UCSD-AML1 (cell line): Measurements from ENCODE around the gene SPSB1.

Source experiments
- DNase-seq: peaks from one replicate; lab custom pipeline; 2025; ENCODE audit not compliant: unreplicated experiment; lab: John Stamatoyannopoulos, UW

The SPSB1 gene

GRCh38 chr1:9292361-9293240 is at the start of gene SPSB1:
Gene SPSB1, plus strand, starts transcription at chr1:9292894. Its CDS starts 62,998 bp downstream, at chr1:9355892.
- peak; percentile 78 for DNase-seq

DNA sequence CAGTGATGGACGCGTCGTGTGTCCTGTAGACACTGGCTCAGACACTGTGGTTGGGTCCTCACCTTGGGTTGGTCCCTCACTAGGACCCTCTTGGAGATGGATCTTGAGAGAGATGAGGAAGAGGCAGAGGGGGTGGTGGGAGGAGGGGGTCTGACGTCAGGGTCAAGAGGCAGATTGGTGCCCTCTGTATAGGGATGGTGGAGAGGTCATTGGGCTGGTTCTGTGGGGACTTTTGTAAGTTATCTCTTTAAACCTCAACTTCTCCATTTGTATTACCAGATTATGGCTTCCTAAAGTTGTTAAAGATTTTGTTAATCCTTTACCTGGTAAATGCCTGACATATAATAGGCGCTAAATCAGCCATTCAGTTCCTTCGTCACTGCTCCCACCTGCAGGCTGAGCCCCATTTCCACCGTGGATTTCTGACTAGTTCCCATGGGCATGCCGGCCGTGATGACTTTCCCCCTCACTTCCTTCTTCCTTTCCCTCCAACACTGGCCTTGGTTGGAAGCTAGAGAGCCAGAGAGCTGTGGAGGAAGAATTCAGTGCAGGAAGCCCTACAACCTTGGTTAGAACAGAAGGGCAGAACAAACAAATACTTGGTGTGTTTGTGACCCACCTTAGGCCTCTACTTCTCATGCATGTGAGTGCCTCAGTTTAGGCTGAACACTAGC is 49.5 kb upstream of the SPSB1 start:
- no peak for DNase-seq

GRCh38 chr1:9244501-9245229 is 48.0 kb upstream of the SPSB1 start:
- DNase-seq: peak; percentile 40

DNA sequence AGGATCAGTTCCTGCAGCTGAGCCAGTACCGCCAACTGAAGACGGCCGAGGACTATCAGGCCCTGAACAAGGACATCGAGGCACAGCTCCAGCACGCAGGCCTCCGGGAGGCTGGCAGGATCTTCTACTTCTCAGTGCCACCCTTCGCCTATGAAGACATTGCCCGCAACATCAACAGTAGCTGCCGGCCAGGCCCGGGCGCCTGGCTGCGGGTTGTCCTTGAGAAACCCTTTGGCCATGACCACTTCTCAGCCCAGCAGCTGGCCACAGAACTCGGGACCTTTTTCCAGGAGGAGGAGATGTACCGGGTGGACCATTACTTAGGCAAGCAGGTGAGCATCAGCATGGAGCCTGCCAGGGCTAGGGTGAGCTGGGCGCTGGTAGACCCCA is 47.5 kb upstream of the SPSB1 start:
- DNase-seq: no peak

GRCh38 chr1:9245661-9246060 is 47.0 kb upstream of the SPSB1 start:
- no peak for DNase-seq

GRCh38 chr1:9246215-9246614 is 46.5 kb upstream of the SPSB1 start:
- DNase-seq: no peak

GRCh38 chr1:9246841-9247785 is 45.6 kb upstream of the SPSB1 start:
- no peak for DNase-seq

DNA sequence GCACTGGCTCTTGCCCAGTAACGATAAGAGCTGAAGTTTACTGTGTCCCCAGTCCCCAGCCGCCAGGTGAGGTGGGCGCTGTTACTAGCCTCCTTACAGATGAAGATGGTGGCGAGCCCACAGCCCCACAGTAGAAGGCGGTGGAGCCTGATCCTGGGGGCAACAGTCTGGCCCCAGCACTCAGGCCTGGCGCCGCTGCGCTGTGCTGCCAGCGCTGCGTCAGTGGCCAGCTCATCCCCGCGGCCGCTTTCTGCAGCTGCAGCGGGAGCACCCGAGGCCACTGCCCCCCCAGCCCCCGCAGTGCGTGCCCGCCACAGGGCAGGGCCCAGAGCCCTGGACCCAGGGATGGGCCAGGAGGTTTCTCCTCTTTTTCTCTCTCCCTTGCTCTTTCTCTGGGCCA is 44.8 kb upstream of the SPSB1 start:
- DNase-seq: no peak

DNA sequence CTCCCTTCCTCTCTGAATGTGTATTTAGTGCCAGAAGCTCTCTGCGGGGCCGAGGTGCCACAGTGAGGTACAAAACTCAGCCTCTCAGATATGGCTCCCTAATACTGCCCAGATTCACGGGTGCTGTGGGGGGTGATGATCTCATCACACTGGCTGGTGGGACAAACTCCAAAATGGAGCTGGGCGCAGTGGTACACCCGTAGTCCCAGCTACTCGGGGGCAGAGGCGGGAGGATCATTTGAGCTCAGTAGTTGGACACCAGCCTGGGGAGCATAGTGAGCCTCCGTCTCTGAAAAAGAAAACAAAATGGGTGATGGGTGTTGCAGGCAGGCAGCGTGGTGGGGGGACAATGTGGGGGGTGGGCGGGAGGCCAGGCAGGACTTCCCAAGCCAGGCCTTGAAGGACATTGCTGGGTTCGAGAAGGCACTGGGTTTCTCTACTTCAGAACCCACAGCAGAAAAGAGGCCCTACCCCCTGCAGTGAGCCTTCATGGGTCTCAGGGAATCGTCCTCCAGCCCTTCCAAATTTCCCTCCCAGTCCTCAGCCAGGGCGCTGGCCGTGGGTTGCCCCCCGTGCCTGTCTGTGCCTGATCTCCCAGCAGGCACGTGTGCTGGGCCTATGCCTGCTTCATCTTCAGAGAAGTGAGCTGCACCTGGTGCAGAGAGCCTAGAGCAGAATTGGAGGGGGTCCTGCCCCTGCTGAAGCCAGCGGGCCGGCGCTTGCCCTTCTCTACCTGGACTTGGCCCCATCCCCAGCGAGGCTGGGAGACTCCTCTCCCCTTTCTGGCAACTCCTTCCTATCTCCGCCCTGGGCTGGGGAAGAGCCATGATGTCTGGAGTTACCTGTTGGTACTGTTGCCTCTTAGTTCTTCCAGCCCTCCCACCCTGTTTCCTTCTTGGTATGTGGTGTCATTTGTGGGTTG is 44.1 kb upstream of the SPSB1 start:
- no peak for DNase-seq

- DNase-seq: no peak
These were observed 43.5 kb upstream of the SPSB1 start for GRCh38 chr1:9249263-9249533.

DNA sequence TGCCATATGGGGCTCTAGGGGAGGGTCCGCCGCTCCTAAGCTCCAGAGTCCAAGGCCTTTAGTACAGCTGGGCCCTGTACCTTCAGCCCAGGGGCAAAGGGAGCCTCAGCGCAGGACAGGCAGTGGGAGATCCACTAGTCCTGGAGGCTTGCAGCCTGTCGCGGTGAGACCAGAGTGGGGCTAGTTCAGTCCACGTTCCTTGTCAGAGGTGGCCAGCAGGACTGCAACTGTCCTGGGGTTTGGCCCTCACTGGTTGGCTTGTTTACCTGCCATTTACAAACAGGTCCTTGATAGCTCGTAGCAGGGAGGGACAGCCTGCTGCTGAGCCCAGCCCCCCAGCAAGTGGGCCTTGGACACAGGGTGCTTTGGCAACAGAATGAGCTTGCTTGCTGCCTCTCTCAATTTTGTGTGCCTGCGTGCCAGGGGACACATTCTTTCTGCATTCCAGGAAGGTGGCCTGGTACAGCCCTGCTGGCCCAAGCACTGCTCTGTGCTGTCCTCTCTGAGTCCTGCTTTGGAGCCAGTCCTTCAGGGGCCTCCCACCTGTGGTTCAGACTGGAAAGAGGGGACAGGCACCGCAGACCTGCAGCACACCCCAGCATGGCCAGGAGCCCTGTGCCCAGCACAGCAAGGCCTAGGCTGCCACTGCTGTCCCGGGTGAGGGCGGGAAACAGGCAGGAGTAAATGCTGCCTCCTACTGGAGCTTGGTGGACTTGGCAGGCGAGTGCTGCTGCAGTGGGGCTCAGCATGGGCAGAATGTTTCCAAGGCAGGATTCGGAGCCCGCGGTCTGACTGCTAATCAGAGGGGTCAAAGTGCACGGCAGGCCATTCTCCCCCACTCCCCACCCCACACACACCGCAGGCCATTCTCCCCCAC is 42.9 kb upstream of the SPSB1 start:
- peak; percentile 62 for DNase-seq

DNA sequence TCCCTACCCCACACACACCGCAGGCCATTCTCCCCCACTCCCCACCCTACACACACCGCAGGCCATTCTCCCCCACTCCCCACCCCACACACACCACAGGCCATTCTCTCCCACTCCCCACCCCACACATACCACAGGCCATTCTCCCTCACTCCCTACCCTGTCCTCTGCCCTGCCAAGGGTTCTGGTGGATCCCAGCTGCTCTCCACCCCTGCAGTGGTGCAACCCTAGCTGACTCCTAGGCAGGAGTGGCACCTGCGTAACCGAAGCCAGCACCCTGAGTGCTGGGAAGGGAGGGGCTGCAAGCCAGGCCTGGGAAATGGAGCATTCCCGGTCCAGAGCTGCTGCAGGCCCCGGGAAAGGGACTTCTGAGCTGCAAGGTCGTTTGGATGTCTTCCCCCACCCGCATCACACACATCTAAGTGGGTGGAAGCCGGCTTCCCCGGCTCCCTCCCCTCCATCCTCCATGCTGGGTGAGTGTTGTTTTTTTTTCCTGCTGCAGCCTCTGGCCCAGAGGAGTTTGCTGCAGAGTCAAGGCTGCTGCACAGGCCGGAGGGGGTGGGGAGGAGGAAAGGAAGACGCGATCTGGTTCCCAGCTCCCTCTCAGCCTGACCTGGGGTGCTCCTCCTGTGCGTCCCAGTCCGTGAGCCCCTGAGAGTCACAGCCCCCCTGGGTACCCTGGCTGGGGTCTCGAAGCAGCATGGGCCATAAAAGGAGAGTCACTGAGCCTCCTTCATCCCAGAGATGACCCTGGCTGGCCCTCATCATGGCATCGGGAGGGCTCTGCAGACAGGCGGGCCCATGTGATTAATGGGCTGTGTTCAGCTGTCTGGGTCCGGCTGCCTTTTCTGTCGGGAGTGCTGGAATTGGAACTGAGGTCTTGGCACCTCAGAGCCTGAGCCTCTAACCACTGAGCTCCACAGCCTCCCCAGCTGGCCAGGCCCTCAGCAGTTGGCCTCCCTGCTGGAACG is 42.0 kb upstream of the SPSB1 start:
- no peak for DNase-seq

DNA sequence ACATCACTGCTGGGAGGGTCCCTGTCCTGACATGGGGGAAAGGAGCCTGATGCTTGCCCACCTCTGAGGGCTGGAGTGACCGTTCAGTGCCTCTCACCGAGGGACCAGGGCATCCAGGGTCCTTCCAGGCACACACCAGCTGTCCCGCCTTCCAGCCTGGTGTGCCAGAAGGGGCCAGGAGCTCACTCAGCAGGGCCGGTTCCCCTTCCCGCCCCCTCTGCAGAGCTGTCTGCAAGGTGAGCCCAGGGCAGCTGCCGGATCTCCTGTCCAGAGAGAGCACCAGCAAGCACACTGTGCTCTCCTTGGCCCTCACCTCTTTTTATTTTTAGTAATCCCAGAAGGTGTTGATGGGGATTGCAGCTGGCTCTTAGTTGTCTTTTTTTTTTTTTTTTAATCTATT is 41.2 kb upstream of the SPSB1 start:
- DNase-seq: no peak

- no peak for DNase-seq
These were observed 39.7 kb upstream of the SPSB1 start for GRCh38 chr1:9253004-9253403.

GRCh38 chr1:9253453-9254105 is 39.1 kb upstream of the SPSB1 start:
- no peak for DNase-seq

- no peak for DNase-seq
These were observed 36.4 kb upstream of the SPSB1 start for GRCh38 chr1:9256332-9256731.

- no peak for DNase-seq
These were observed 34.8 kb upstream of the SPSB1 start for GRCh38 chr1:9257851-9258250.
